ENCODE measurements around the gene ZNF784.

ZNF784 gene

DNA sequence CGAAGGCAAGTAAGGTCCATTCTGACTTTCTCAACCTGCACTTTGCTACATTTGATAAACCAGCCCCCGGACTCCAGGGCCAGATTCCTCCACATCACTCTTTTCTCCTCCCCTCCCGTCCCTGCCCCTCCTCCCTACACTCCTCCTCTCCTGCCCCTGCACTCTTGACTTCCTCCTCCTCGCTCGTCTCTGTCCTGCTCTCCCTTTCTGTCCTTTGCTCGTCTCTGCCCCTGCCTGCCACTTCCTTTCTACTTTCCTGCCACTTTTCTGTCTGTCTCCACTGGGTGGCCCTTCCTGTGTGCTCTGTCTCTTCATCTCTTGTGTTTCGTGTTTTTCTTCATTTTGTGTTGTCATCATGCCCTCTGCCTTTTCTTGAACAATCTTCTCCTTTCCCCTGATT is 37.5 kb upstream of the ZNF784 start (continued):
- TF ChIP-seq RARB (CRISPR knock-in tag; IDR thresholded peaks at IDR 0.05) = no peak
- no peak for TF ChIP-seq BACH2 (CRISPR knock-in tag; IDR thresholded peaks at IDR 0.05; ENCODE audit: borderline replicate concordance)

DNA sequence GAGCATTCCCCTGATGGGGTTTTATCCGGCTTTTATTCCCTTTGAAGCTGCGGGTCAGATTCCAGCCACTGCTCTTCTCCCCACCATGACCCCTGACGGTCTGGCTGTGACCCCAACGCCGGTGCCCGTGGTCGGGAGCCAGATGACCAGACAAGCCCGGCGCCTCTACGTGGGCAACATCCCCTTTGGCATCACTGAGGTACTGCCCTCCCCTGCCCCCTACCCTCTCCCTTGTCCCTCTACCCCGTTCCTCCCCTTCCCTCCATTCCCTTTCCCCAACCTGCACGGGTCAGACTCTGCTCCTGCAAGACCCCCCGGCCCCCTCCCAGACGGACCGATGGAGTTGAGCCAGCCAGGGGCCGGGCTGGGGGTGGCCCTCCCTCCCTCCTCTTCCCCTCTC is 36.6 kb upstream of the ZNF784 start:
- TF ChIP-seq, protein P1, sequence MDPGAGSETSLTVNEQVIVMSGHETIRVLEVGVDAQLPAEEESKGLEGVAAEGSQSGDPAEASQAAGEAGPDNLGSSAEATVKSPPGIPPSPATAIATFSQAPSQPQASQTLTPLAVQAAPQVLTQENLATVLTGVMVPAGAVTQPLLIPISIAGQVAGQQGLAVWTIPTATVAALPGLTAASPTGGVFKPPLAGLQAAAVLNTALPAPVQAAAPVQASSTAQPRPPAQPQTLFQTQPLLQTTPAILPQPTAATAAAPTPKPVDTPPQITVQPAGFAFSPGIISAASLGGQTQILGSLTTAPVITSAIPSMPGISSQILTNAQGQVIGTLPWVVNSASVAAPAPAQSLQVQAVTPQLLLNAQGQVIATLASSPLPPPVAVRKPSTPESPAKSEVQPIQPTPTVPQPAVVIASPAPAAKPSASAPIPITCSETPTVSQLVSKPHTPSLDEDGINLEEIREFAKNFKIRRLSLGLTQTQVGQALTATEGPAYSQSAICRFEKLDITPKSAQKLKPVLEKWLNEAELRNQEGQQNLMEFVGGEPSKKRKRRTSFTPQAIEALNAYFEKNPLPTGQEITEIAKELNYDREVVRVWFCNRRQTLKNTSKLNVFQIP (CRISPR knock-in tag; IDR thresholded peaks at IDR 0.05; ENCODE audit: borderline replicate concordance, low read depth) = no peak
- TF ChIP-seq TCF4 (CRISPR knock-in tag; IDR thresholded peaks at IDR 0.05; ENCODE audit: borderline replicate concordance) = no peak
- TF ChIP-seq BACH2 (CRISPR knock-in tag; IDR thresholded peaks at IDR 0.05; ENCODE audit: borderline replicate concordance) = no peak
- TF ChIP-seq ZNF8 (CRISPR knock-in tag; IDR thresholded peaks at IDR 0.05) = no peak
- TF ChIP-seq, protein P2, sequence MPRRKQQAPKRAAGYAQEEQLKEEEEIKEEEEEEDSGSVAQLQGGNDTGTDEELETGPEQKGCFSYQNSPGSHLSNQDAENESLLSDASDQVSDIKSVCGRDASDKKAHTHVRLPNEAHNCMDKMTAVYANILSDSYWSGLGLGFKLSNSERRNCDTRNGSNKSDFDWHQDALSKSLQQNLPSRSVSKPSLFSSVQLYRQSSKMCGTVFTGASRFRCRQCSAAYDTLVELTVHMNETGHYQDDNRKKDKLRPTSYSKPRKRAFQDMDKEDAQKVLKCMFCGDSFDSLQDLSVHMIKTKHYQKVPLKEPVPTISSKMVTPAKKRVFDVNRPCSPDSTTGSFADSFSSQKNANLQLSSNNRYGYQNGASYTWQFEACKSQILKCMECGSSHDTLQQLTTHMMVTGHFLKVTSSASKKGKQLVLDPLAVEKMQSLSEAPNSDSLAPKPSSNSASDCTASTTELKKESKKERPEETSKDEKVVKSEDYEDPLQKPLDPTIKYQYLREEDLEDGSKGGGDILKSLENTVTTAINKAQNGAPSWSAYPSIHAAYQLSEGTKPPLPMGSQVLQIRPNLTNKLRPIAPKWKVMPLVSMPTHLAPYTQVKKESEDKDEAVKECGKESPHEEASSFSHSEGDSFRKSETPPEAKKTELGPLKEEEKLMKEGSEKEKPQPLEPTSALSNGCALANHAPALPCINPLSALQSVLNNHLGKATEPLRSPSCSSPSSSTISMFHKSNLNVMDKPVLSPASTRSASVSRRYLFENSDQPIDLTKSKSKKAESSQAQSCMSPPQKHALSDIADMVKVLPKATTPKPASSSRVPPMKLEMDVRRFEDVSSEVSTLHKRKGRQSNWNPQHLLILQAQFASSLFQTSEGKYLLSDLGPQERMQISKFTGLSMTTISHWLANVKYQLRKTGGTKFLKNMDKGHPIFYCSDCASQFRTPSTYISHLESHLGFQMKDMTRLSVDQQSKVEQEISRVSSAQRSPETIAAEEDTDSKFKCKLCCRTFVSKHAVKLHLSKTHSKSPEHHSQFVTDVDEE (CRISPR knock-in tag; IDR thresholded peaks at IDR 0.05) = no peak
- no peak for TF ChIP-seq ZFP30 (CRISPR knock-in tag; IDR thresholded peaks at IDR 0.05)
- TF ChIP-seq TOX (CRISPR knock-in tag; IDR thresholded peaks at IDR 0.05; ENCODE audit: borderline replicate concordance) = no peak
- TF ChIP-seq ZNF565 (CRISPR knock-in tag; conservative IDR thresholded peaks at IDR 0.05; ENCODE audit: low read depth) = no peak
- no peak for ATAC-seq

DNA sequence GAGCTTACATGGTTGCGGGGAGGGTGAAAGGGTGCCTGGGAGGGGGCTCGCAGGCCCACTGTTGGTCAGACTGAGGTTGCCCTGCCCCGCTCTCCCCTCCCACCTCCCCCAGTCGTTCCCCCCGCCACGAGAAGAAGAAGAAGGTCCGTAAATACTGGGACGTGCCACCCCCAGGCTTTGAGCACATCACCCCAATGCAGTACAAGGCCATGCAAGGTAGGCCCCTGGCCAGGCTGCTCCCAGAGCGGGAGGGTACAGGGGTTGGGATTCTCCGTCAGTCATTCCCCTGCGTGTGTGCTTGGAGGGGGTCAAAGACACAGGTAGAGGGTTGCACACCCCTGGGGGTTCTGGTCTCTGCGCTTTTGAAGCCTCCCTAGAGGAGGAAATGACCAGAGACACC is 36.0 kb upstream of the ZNF784 start:
- ATAC-seq = no peak
- TF ChIP-seq PPARA (CRISPR knock-in tag; IDR thresholded peaks at IDR 0.05; ENCODE audit: borderline replicate concordance) = no peak
- TF ChIP-seq, protein P3, sequence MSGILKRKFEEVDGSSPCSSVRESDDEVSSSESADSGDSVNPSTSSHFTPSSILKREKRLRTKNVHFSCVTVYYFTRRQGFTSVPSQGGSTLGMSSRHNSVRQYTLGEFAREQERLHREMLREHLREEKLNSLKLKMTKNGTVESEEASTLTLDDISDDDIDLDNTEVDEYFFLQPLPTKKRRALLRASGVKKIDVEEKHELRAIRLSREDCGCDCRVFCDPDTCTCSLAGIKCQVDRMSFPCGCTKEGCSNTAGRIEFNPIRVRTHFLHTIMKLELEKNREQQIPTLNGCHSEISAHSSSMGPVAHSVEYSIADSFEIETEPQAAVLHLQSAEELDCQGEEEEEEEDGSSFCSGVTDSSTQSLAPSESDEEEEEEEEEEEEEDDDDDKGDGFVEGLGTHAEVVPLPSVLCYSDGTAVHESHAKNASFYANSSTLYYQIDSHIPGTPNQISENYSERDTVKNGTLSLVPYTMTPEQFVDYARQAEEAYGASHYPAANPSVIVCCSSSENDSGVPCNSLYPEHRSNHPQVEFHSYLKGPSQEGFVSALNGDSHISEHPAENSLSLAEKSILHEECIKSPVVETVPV (CRISPR knock-in tag; IDR thresholded peaks at IDR 0.05) = no peak
- no peak for TF ChIP-seq BACH2 (CRISPR knock-in tag; IDR thresholded peaks at IDR 0.05; ENCODE audit: borderline replicate concordance)
- no peak for TF ChIP-seq ZNF8 (CRISPR knock-in tag; IDR thresholded peaks at IDR 0.05)
- TF ChIP-seq, protein P4, sequence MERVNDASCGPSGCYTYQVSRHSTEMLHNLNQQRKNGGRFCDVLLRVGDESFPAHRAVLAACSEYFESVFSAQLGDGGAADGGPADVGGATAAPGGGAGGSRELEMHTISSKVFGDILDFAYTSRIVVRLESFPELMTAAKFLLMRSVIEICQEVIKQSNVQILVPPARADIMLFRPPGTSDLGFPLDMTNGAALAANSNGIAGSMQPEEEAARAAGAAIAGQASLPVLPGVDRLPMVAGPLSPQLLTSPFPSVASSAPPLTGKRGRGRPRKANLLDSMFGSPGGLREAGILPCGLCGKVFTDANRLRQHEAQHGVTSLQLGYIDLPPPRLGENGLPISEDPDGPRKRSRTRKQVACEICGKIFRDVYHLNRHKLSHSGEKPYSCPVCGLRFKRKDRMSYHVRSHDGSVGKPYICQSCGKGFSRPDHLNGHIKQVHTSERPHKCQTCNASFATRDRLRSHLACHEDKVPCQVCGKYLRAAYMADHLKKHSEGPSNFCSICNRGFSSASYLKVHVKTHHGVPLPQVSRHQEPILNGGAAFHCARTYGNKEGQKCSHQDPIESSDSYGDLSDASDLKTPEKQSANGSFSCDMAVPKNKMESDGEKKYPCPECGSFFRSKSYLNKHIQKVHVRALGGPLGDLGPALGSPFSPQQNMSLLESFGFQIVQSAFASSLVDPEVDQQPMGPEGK (CRISPR knock-in tag; IDR thresholded peaks at IDR 0.05; ENCODE audit: borderline replicate concordance) = no peak
- TF ChIP-seq ARNTL (CRISPR knock-in tag; IDR thresholded peaks at IDR 0.05; ENCODE audit: borderline replicate concordance, low read depth) = no peak
- TF ChIP-seq, protein P1 (CRISPR knock-in tag; IDR thresholded peaks at IDR 0.05; ENCODE audit: borderline replicate concordance, low read depth) = no peak
- TF ChIP-seq ZNF565 (CRISPR knock-in tag; conservative IDR thresholded peaks at IDR 0.05; ENCODE audit: low read depth) = no peak
- no peak for TF ChIP-seq ESRRG (CRISPR knock-in tag; IDR thresholded peaks at IDR 0.05)
- TF ChIP-seq, protein P5, sequence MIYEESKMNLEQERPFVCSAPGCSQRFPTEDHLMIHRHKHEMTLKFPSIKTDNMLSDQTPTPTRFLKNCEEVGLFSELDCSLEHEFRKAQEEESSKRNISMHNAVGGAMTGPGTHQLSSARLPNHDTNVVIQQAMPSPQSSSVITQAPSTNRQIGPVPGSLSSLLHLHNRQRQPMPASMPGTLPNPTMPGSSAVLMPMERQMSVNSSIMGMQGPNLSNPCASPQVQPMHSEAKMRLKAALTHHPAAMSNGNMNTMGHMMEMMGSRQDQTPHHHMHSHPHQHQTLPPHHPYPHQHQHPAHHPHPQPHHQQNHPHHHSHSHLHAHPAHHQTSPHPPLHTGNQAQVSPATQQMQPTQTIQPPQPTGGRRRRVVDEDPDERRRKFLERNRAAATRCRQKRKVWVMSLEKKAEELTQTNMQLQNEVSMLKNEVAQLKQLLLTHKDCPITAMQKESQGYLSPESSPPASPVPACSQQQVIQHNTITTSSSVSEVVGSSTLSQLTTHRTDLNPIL (CRISPR knock-in tag; IDR thresholded peaks at IDR 0.05; ENCODE audit: low read depth) = no peak
- no peak for TF ChIP-seq SNAI2 (CRISPR knock-in tag; IDR thresholded peaks at IDR 0.05)
- no peak for TF ChIP-seq ZFP30 (CRISPR knock-in tag; IDR thresholded peaks at IDR 0.05)
- TF ChIP-seq OSR1 (CRISPR knock-in tag; IDR thresholded peaks at IDR 0.05) = no peak
- TF ChIP-seq GLIS3 (CRISPR knock-in tag; IDR thresholded peaks at IDR 0.05) = no peak
- no peak for TF ChIP-seq ZFP3 (CRISPR knock-in tag; IDR thresholded peaks at IDR 0.05)
